ENCODE results near the gene TRIM41. TPM values are rescaled to one million over a fixed set of nuclear protein-coding genes. Genes with fewer than 3 reads are reported as not detected.
A peak's percentile ranks its signal among the peaks of the same experiment; 100 is the strongest.

The TRIM41 gene
- total and polyA plus RNA-seq, 9 of the 15 experiments (the other 6 are each of a cell fraction or from before 2014, with no cell fraction given) = 1.8 to 47.6 (median 20.9) TPM

- TF ChIP-seq PRDM10 (IDR thresholded peaks at IDR 0.05; ENCODE audit: partially characterized antibody) (peak; percentile 48), IRF1 (CRISPR knock-in tag; IDR thresholded peaks at IDR 0.05; ENCODE audit: borderline replicate concordance) (no peak), RAD21 (CRISPR knock-in tag; conservative IDR thresholded peaks at IDR 0.05 in 1 of 2, IDR thresholded peaks at IDR 0.05 in 1 of 2) (no peak), ZNF717 (CRISPR knock-in tag; IDR thresholded peaks at IDR 0.05) (no peak), NR0B1 (IDR thresholded peaks at IDR 0.05; ENCODE audit: partially characterized antibody) (no peak), ZEB2 (IDR thresholded peaks at IDR 0.05) (no peak), POU5F1 (IDR thresholded peaks at IDR 0.05; ENCODE audit: borderline replicate concordance, low read depth, low read length, partially characterized antibody) (no peak), ADNP (tag; IDR thresholded peaks at IDR 0.05) (no peak), HINFP (tag; conservative IDR thresholded peaks at IDR 0.05; ENCODE audit: low read depth) (no peak), HMGXB4 (CRISPR knock-in tag; IDR thresholded peaks at IDR 0.05) (peak; percentile 61; the same call in 1 of the 2 replicates), TBL1XR1 (IDR thresholded peaks at IDR 0.05; ENCODE audit: low read length in 2 of 2) (peak in 1 of 2 experiments; percentile 87; a peak in 3 of 4 replicates), ZNF778 (CRISPR knock-in tag; IDR thresholded peaks at IDR 0.05) (no peak)
Measured at GRCh38 chr5:181188700-181189362, 34.2 kb upstream of the TRIM41 start (continued).

All from K562 (cell line).